PC-3 (cell line): ENCODE measurements around the gene PLA1A.

Experiments used
- EZH2 ChIP-seq: fragments of 300-600 bp; sonication (generic); IDR thresholded peaks from one replicate; pipeline ENCODE4 v1.6.1; 2017; ENCODE audit warnings: antibody characterized with exemption, mild to moderate bottlenecking, low read length; ENCODE audit not compliant: unreplicated experiment
- TF ChIP-seq, protein P1 (sequence below): fragments of 300-600 bp; sonication (generic); conservative IDR thresholded peaks from 2 replicates; pipeline ENCODE4 v1.5.1; 2017; ENCODE audit warnings: antibody characterized with exemption, low read depth, mild to moderate bottlenecking, low read length

DNA sequence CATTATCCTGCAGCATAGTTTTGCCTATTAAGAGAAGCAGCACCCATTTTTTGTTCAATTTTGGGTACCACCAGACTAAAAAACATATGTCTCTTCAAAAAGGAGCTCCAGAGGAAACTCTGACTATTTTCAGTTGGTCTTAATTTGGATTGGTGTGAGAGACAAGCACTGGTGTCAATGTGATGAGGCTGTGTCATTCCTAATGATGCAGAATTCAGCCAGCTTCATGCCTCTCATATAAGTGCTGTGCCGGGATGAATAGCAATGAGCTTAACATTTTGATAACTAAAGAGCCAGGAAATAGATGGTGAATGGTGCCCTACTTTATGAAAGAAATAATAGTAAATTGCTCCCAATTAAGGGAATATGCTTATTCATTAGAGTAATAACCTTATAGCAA, 46.8 kb downstream of the PLA1A start:
- TF ChIP-seq, protein P1, sequence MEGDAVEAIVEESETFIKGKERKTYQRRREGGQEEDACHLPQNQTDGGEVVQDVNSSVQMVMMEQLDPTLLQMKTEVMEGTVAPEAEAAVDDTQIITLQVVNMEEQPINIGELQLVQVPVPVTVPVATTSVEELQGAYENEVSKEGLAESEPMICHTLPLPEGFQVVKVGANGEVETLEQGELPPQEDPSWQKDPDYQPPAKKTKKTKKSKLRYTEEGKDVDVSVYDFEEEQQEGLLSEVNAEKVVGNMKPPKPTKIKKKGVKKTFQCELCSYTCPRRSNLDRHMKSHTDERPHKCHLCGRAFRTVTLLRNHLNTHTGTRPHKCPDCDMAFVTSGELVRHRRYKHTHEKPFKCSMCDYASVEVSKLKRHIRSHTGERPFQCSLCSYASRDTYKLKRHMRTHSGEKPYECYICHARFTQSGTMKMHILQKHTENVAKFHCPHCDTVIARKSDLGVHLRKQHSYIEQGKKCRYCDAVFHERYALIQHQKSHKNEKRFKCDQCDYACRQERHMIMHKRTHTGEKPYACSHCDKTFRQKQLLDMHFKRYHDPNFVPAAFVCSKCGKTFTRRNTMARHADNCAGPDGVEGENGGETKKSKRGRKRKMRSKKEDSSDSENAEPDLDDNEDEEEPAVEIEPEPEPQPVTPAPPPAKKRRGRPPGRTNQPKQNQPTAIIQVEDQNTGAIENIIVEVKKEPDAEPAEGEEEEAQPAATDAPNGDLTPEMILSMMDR, result no peak
- no peak for TF ChIP-seq EZH2
